Non-pigmented ciliary epithelial cell (primary cell): ENCODE results near the gene PTRH1.

ENCODE experiments used
- DNase-seq: peaks from one replicate; pipeline ENCODE4 v3.0.0-alpha.2; 2010; ENCODE audit warnings: low read depth

The PTRH1 gene

GRCh38 chr9:127741831-127742434 is 26.5 kb upstream of the PTRH1 start:
- peak; percentile 11 for DNase-seq

- DNase-seq, result no peak
These were observed 24.3 kb upstream of the PTRH1 start for GRCh38 chr9:127739614-127740330.

GRCh38 chr9:127738666-127739065 is 23.2 kb upstream of the PTRH1 start:
- DNase-seq, result no peak

- DNase-seq, result no peak
These were observed 20.2 kb upstream of the PTRH1 start for GRCh38 chr9:127735530-127736185.

- DNase-seq, result peak; percentile 84
These were observed 19.5 kb upstream of the PTRH1 start, which contains the start of gene TOR2A for GRCh38 chr9:127734747-127735529. Gene TOR2A (minus strand): TSS chr9:127735294. CDS start chr9:127735270, 24 bp downstream.

GRCh38 chr9:127734247-127734746 is 18.8 kb upstream of the PTRH1 start:
- no peak for DNase-seq

- DNase-seq, result no peak
These were observed 18.2 kb upstream of the PTRH1 start for GRCh38 chr9:127733614-127734013.

- DNase-seq, result no peak
These were observed 17.0 kb upstream of the PTRH1 start for GRCh38 chr9:127732444-127732843.

- no peak for DNase-seq
These were observed 16.5 kb upstream of the PTRH1 start for GRCh38 chr9:127731938-127732337.

- DNase-seq, result no peak
These were observed 15.4 kb upstream of the PTRH1 start for GRCh38 chr9:127730799-127731410.

GRCh38 chr9:127730262-127730661 is 14.8 kb upstream of the PTRH1 start:
- DNase-seq, result no peak

GRCh38 chr9:127729522-127730256 is 14.2 kb upstream of the PTRH1 start:
- no peak for DNase-seq

- DNase-seq, result no peak
These were observed 13.3 kb upstream of the PTRH1 start for GRCh38 chr9:127728808-127729207.

GRCh38 chr9:127726871-127727270 is 11.4 kb upstream of the PTRH1 start:
- DNase-seq, result no peak

- DNase-seq, result no peak
These were observed 8.5 kb upstream of the PTRH1 start for GRCh38 chr9:127724012-127724411.

GRCh38 chr9:127723444-127723843 is 8.0 kb upstream of the PTRH1 start:
- no peak for DNase-seq

- no peak for DNase-seq
These were observed 7.5 kb upstream of the PTRH1 start for GRCh38 chr9:127723013-127723412.

- no peak for DNase-seq
These were observed 6.7 kb upstream of the PTRH1 start for GRCh38 chr9:127722055-127722745.

- no peak for DNase-seq
These were observed 5.9 kb upstream of the PTRH1 start for GRCh38 chr9:127721391-127721821.

- DNase-seq, result no peak
These were observed 5.4 kb upstream of the PTRH1 start for GRCh38 chr9:127720865-127721227.
